ENCODE results near the gene COL16A1. TPM values are rescaled to one million over a fixed set of nuclear protein-coding genes. Genes with fewer than 3 reads are reported as not detected.
A peak's percentile ranks its signal among the peaks of the same experiment; 100 is the strongest.

Gene COL16A1
- polyA plus RNA-seq, 6 donors from 2014 or later: 0.64 to 1.2 TPM; not detected in 4

GRCh38 chr1:31670593-31670964, 33.2 kb downstream of the COL16A1 start:
- Mint-ChIP-seq H3K27me3 (peaks cover 33 to 60% (median 39%) of the 10 kb centered on the region in 3 donors), H3K9me3 (no peaks in the 10 kb centered on the region), H3K27ac (no peak overlapping the region), H3K4me3 (peak overlapping the region in 5 of 8 donors; percentile 62 to 88 (median 75)), H3K4me1 (peaks cover 13 to 15% (median 14%) of the 10 kb centered on the region in 3 donors), H3K36me3 (peaks cover 0 to 8% of the 10 kb centered on the region in 2 donors)
- DNase-seq (no peak), ATAC-seq (ENCODE audit: low read depth in 2 of 2) (no peak)

DNA sequence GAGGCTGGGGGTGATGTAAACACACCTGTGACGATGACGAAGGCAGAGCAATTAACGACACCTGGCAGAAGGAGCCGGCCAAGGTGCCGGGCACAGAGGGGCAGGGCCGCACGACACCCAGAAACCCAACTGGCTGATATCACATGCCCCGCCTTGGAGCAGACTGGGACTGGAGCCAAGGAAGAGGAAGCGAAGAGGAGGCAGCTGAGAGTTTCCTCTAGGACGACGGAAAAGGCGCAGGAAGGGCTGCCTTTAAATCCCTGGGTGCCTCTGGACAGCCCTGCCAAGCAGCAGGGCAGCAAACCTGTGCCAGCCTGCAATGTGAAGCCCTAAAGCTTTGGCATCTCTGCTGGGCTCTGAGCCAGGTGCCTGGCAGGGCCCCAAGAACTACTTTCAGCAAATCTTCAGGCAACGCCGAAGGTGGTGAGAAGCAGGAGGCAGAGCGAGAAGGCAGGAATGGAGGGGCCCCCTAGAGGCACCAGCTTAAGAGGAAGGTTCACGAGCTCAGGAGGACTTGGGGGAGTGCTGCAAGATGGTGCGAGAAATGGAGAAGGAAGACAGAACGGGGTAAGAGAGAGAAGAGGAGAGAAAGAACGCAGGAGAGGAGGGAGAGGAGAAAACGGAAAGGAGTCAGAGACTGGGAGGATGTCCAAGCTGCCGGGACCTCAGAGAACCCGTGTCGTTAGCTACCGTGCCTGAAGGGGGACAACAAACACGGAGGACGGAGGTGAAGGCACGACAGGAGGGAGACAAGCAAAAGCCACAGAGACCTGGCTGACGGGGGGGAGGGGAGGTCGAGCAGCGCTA, 33.8 kb downstream of the COL16A1 start:
- peaks cover 29 to 54% (median 39%) of the 10 kb centered on the region in 3 donors for H3K27me3 Mint-ChIP-seq
- peak; percentile 14 for DNase-seq

DNA sequence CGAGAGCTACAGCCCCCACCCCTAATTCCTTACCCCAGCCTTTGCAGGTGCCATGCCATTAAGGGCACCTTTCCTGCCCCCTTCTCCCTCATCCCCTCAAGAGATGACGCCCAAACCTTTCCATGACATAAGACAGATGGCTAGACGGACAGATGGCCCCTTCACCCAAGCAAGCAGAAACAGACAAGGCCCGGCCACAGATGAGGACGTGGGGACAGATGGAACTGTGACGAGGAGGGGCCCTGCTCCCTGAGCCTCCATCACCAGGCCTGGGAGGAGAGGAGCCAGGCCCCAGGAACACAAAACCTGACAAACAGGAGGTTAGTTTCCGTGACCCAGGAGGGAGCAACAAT, 34.4 kb downstream of the COL16A1 start:
- DNase-seq: no peak
- peaks cover 29 to 49% (median 39%) of the 10 kb centered on the region in 3 donors for H3K27me3 Mint-ChIP-seq
- no peak overlapping the region for H3K27ac Mint-ChIP-seq
- H3K4me3 Mint-ChIP-seq: peak overlapping the region in 2 of 8 donors; percentile 38 to 62
- peaks cover 0 to 8% of the 10 kb centered on the region in 2 donors for H3K36me3 Mint-ChIP-seq
- peaks cover 13 to 15% (median 14%) of the 10 kb centered on the region in 3 donors for H3K4me1 Mint-ChIP-seq
- no peak for ATAC-seq (ENCODE audit: low read depth in 2 of 2)
- no peaks in the 10 kb centered on the region for H3K9me3 Mint-ChIP-seq

More for the DNA sequence above, 33.8 kb downstream of the COL16A1 start:
- Mint-ChIP-seq H3K4me3 (peak overlapping the region; percentile 0 to 88 (median 69)), H3K27ac (peak overlapping the region in 2 of 6 donors; percentile 18 to 45), H3K36me3 (peaks cover 0 to 8% of the 10 kb centered on the region in 2 donors), H3K9me3 (no peaks in the 10 kb centered on the region), H3K4me1 (peaks cover 13 to 15% (median 14%) of the 10 kb centered on the region in 3 donors)
- ATAC-seq (ENCODE audit: low read depth in 2 of 2): peak; percentile 79 to 88

DNA sequence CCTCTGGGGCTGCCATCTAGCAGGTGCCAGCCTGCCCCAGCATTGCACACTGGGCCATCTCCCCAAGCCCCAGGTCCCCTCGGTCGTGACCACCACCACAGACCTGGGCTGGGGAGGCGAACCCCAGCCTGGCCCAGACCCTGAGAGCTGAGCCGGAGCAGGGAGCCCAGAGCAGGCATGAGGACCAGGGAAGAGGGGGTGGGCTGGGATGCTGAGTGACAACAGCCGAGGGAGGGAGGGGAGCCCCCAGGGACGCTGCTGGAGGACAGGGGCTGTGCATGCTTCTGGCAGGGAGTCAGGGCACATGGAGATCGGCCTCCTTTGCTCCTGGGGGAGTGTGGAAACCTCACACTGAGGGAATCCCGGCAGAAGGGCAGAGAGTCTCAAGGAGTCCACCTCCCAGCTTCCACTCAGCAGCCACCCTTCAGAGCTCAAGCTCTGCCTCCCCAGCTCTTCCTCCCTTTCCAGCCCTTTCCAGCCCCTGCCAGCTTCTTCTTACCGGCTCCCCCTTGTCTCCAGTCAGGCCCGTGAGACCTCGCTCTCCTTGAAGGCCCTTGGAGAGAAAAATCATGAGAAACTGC, 35.4 kb downstream of the COL16A1 start:
- H3K36me3 Mint-ChIP-seq: peaks cover 0 to 8% of the 10 kb centered on the region in 2 donors

GRCh38 chr1:31667065-31667785, 36.6 kb downstream of the COL16A1 start:
- H3K4me3 Mint-ChIP-seq: no peak overlapping the region
- no peaks in the 10 kb centered on the region for H3K9me3 Mint-ChIP-seq
- no peak overlapping the region for H3K27ac Mint-ChIP-seq
- H3K4me1 Mint-ChIP-seq: peaks cover 13 to 20% (median 16%) of the 10 kb centered on the region in 3 donors
- no peak for DNase-seq
- no peak for ATAC-seq (ENCODE audit: low read depth in 2 of 2)
- peaks cover 0 to 8% of the 10 kb centered on the region in 2 donors for H3K36me3 Mint-ChIP-seq
- H3K27me3 Mint-ChIP-seq: peaks cover 25 to 54% (median 46%) of the 10 kb centered on the region in 3 donors

More for the DNA sequence above, 35.4 kb downstream of the COL16A1 start:
- H3K27ac Mint-ChIP-seq: no peak overlapping the region
- H3K9me3 Mint-ChIP-seq: no peaks in the 10 kb centered on the region
- peaks cover 27 to 47% (median 40%) of the 10 kb centered on the region in 3 donors for H3K27me3 Mint-ChIP-seq
- ATAC-seq (ENCODE audit: low read depth in 2 of 2) (no peak), DNase-seq (no peak)
- H3K4me3 Mint-ChIP-seq: no peak overlapping the region
- peaks cover 13 to 20% (median 16%) of the 10 kb centered on the region in 3 donors for H3K4me1 Mint-ChIP-seq

DNA sequence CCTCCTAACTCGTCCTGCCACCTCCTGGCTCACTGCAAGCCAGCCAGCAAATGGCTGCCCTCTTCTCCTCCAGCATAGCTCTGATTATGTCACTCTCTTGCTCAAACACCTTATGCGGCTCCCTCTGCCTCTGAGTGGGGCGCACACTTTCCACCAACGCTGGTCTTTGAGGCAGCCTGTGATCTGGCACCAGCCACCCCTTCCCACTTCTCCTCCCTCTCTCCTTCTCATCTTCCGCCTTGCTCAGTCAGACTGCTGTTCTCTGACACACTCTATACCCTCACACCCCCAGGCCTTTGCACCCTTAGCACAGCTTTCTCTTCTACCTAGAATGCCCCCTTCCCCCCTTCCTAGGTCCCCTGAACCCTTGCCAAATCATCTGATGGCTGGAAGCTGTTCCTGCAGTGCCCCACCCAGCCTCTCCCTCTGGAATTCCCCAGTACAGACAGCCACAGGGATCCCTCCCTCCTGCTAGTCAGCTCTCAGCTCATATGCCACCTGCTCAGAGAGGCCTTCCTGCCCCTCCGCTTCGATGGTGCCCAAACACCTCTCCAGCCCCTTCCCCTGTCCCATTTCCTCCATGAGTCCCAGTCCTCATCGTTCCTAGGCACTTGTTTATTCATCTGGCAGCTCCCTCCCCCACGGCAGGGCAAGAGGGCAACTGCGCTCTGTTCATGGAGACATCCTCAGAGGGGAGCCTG, 37.4 kb downstream of the COL16A1 start:
- no peaks in the 10 kb centered on the region for H3K9me3 Mint-ChIP-seq
- H3K27ac Mint-ChIP-seq: peak overlapping the region in 2 of 6 donors; percentile 86 to 91
- DNase-seq (no peak), ATAC-seq (ENCODE audit: low read depth in 2 of 2) (no peak)
- H3K27me3 Mint-ChIP-seq: peaks cover 20 to 46% (median 38%) of the 10 kb centered on the region in 3 donors
- H3K36me3 Mint-ChIP-seq: peaks cover 0 to 8% of the 10 kb centered on the region in 2 donors
- no peak overlapping the region for H3K4me3 Mint-ChIP-seq
- peaks cover 13 to 20% (median 16%) of the 10 kb centered on the region in 3 donors for H3K4me1 Mint-ChIP-seq

- Mint-ChIP-seq H3K36me3 (peaks cover 0 to 6% of the 10 kb centered on the region in 2 donors), H3K4me1 (peaks cover 11 to 19% (median 13%) of the 10 kb centered on the region in 3 donors), H3K9me3 (no peaks in the 10 kb centered on the region), H3K27ac (no peak overlapping the region), H3K27me3 (peaks cover 16 to 37% (median 28%) of the 10 kb centered on the region in 3 donors), H3K4me3 (no peak overlapping the region)
- DNase-seq (no peak), ATAC-seq (ENCODE audit: low read depth in 2 of 2) (no peak)
Observed at GRCh38 chr1:31665234-31665878, 38.5 kb downstream of the COL16A1 start.

GRCh38 chr1:31664528-31664927, 39.3 kb downstream of the COL16A1 start:
- no peak overlapping the region for H3K4me3 Mint-ChIP-seq
- no peaks in the 10 kb centered on the region for H3K9me3 Mint-ChIP-seq
- peaks cover 8 to 28% (median 19%) of the 10 kb centered on the region in 3 donors for H3K27me3 Mint-ChIP-seq
- H3K27ac Mint-ChIP-seq: peak overlapping the region in 1 of 6 donors; percentile 68
- DNase-seq (no peak), ATAC-seq (ENCODE audit: low read depth in 2 of 2) (no peak)
- H3K36me3 Mint-ChIP-seq: no peaks in the 10 kb centered on the region
- H3K4me1 Mint-ChIP-seq: peaks cover 3 to 13% (median 4%) of the 10 kb centered on the region in 3 donors

DNA sequence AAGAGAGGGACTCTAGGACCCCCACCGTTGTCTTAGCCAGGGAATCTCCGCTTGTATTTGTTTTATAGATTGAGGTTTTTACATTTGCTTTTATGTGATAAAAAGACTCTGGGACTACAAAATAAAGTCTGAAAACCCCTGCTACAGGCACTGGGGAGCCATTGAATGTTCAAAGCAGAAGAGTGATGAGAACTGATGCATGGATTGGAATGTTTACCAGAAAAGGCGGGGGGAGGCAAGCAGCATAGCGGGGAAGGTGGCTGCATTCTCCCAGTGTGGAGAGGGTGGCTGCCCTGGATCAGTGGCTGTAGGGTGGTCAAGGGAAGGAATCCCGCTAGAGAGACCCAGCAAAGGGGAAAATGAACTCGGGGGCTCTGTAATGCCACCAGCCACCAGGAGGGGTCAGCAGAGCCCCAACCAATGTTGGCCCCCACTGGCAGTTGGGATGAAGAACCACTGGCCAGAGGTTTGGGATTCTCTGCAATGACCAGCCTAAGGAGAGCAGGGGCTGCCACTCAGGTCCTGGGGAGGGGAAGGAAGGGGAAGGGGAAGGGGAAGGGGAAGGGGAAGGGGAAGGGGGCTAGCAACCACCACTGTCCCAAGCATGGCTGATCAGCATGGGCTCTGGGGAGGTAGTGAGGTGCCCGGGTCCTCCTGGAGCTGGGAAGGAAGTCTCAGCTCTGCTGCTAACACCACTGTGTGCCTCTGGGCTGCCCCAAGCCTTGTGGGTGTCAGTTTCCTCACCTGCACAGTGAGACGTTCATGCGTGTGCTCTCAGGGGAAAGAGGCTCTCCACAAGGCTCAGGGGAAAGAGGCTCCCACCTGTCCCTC, 40.0 kb downstream of the COL16A1 start:
- H3K27ac Mint-ChIP-seq: no peak overlapping the region
- H3K27me3 Mint-ChIP-seq: peaks cover 1 to 21% (median 12%) of the 10 kb centered on the region in 3 donors
- H3K4me1 Mint-ChIP-seq: peaks cover 0 to 9% (median 2%) of the 10 kb centered on the region in 3 donors

DNA sequence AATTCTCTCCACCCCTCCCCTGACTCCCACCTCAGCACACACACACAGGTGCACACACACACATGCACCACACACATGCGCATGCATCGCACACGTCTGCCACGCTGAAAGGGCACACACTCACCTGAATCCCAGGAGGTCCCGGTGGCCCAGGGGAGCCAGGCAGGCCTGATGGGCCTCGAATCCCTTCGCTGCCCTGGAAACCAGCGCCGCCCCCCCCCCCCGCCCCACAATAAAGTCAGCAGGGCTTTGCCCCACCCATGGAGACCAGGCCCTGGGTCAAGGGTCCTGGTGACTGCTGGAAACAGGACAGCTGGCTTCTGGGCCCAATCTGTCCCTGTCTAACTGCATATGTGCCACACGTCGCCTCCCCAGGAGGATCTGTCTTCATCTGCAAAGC, 41.4 kb downstream of the COL16A1 start:
- H3K9me3 Mint-ChIP-seq: no peaks in the 10 kb centered on the region
- no peak overlapping the region for H3K27ac Mint-ChIP-seq
- no peak overlapping the region for H3K4me3 Mint-ChIP-seq
- peaks cover 0 to 9% (median 2%) of the 10 kb centered on the region in 3 donors for H3K4me1 Mint-ChIP-seq
- no peak for ATAC-seq (ENCODE audit: low read depth in 2 of 2)
- DNase-seq: no peak
- no peaks in the 10 kb centered on the region for H3K36me3 Mint-ChIP-seq
- peaks cover 0 to 20% (median 18%) of the 10 kb centered on the region in 3 donors for H3K27me3 Mint-ChIP-seq

More for the DNA sequence above, 40.0 kb downstream of the COL16A1 start:
- no peaks in the 10 kb centered on the region for H3K9me3 Mint-ChIP-seq
- peak in 1 of 2 donors; percentile 61 for ATAC-seq (ENCODE audit: low read depth in 2 of 2)
- no peaks in the 10 kb centered on the region for H3K36me3 Mint-ChIP-seq
- H3K4me3 Mint-ChIP-seq: peak overlapping the region in 1 of 8 donors; percentile 11
- DNase-seq: peak; percentile 57

DNA sequence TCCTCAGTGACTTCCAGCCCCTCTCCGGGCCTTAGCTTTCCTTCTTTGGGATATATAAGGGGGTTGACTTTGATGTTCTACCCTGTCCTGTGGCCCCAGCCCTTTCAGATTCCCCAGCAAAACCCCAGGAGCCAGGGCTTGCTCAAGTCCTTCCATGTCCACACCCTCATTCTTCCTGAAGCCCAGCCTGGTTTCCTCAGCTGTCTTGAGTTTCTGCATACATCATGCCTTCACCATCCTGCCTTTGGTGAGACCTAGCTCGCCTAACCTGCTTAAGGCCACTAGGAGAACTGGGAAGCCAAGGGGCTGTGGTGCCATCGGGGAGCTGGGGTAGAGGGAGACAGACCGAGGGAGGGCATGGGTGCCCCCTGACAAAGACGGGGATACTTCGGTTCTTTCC, 42.0 kb downstream of the COL16A1 start:
- DNase-seq (no peak), ATAC-seq (ENCODE audit: low read depth in 2 of 2) (no peak)
- H3K27ac Mint-ChIP-seq: no peak overlapping the region
- H3K36me3 Mint-ChIP-seq: no peaks in the 10 kb centered on the region
- peaks cover 0 to 9% (median 2%) of the 10 kb centered on the region in 3 donors for H3K4me1 Mint-ChIP-seq
- no peaks in the 10 kb centered on the region for H3K9me3 Mint-ChIP-seq
- peaks cover 0 to 26% (median 23%) of the 10 kb centered on the region in 3 donors for H3K27me3 Mint-ChIP-seq
- H3K4me3 Mint-ChIP-seq: no peak overlapping the region

Data from naive B cell (primary cell).